HG03025 (cell line): Measurements from ENCODE around the gene KDM4B.
"Not testable (repeated sequence)": the region's sequence is repeated elsewhere in the genome, so short reads cannot be mapped to it uniquely, and the experiment has no call there.

Experiments used
- ATAC-seq: cut with Tn5 transposase; IDR thresholded peaks from one replicate; pipeline ENCODE4 v1.9.1; 2021; ENCODE audit warnings: mild to moderate bottlenecking, moderate library complexity; ENCODE audit not compliant: unreplicated experiment, low FRiP score

KDM4B gene

GRCh38 chr19:5155586-5156210 is 186.8 kb downstream of the KDM4B start:
- ATAC-seq = no peak

- ATAC-seq = no peak
Observed at GRCh38 chr19:5156231-5156986, 187.5 kb downstream of the KDM4B start.

GRCh38 chr19:5157186-5157585 is 188.3 kb downstream of the KDM4B start:
- no peak for ATAC-seq

GRCh38 chr19:5158549-5159134 is 189.7 kb downstream of the KDM4B start:
- ATAC-seq = not testable (repeated sequence)

- not testable (repeated sequence) for ATAC-seq
Observed at GRCh38 chr19:5160158-5160795, 191.4 kb downstream of the KDM4B start.

GRCh38 chr19:5164845-5165696 is 196.2 kb downstream of the KDM4B start:
- ATAC-seq = not testable (repeated sequence)

- ATAC-seq = no peak
Observed at GRCh38 chr19:5165697-5166019, 196.7 kb downstream of the KDM4B start.

GRCh38 chr19:5166262-5166661 is 197.3 kb downstream of the KDM4B start:
- ATAC-seq = no peak

GRCh38 chr19:5170329-5170745 is 201.4 kb downstream of the KDM4B start:
- no peak for ATAC-seq

GRCh38 chr19:5171711-5172110 is 202.8 kb downstream of the KDM4B start:
- no peak for ATAC-seq

GRCh38 chr19:5172859-5173630 is 204.1 kb downstream of the KDM4B start:
- no peak for ATAC-seq

- no peak for ATAC-seq
Observed at GRCh38 chr19:5173993-5174392, 205.1 kb downstream of the KDM4B start.

- no peak for ATAC-seq
Observed at GRCh38 chr19:5177745-5178450, 209.0 kb downstream of the KDM4B start.

- ATAC-seq = no peak
Observed at GRCh38 chr19:5178841-5179240, 209.9 kb downstream of the KDM4B start.

- no peak for ATAC-seq
Observed at GRCh38 chr19:5179256-5179655, 210.3 kb downstream of the KDM4B start.

GRCh38 chr19:5181329-5181728 is 212.4 kb downstream of the KDM4B start:
- ATAC-seq = no peak

- ATAC-seq = no peak
Observed at GRCh38 chr19:5182751-5183150, 213.8 kb downstream of the KDM4B start.

- ATAC-seq = no peak
Observed at GRCh38 chr19:5183616-5184015, 214.7 kb downstream of the KDM4B start.

GRCh38 chr19:5184930-5185329 is 216.0 kb downstream of the KDM4B start:
- ATAC-seq = no peak
